ENCODE data around the gene TMEM123. TPM values are rescaled to one million over a fixed set of nuclear protein-coding genes. Genes with fewer than 3 reads are reported as not detected.

Gene TMEM123
- total RNA-seq = 137 and 178 TPM in 2 replicates

GRCh38 chr11:102452461-102453301, at the start of gene TMEM123:
Gene TMEM123, minus strand, starts transcription at chr11:102452765. Its CDS starts 142 bp downstream, at chr11:102452623.

GRCh38 chr11:102346748-102347461, 105.7 kb downstream of the TMEM123 start, which contains the start of gene BIRC2:
Gene BIRC2, plus strand, starts transcription at chr11:102347214. Its CDS starts 2,641 bp downstream, at chr11:102349855.

Other genes starting within 250 kb of the TMEM123 start
- gene BIRC3, start 135.3 kb downstream of the TMEM123 start, total RNA-seq = 1.5 TPM in 2 replicates
- 23.8 and 33.6 TPM in 2 replicates for gene BIRC2, start 105.6 kb downstream of the TMEM123 start, total RNA-seq
- 1.1 and 1.3 TPM in 2 replicates for gene MMP7, start 78.0 kb upstream of the TMEM123 start, total RNA-seq
- not detected in 2 replicates for gene MMP20, start 172.6 kb upstream of the TMEM123 start, total RNA-seq

All from airway epithelial cell (primary cell).